ACC112 (cell line): ENCODE measurements around the gene IPO13.

Source experiments
- H2AFZ ChIP-seq: fragments of 200-600 bp; sonication (generic); one replicate; pipeline ENCODE4 v1.6.0; 2017; ENCODE audit warnings: antibody characterized with exemption, low read length; ENCODE audit not compliant: unreplicated experiment
- H3K27ac ChIP-seq: fragments of 200-600 bp; sonication (generic); 2 replicates; pipeline ENCODE4 v1.5.1; 2014; ENCODE audit warnings: low read depth, mild to moderate bottlenecking, antibody characterized with exemption, low read length, moderate library complexity
- H3K27me3 ChIP-seq: fragments of 200-600 bp; sonication (generic); 2 replicates; pipeline ENCODE4 v1.6.1; 2014; ENCODE audit warnings: mild to moderate bottlenecking, antibody characterized with exemption, low read length, moderate library complexity, mixed read lengths; ENCODE audit not compliant: insufficient read depth
- H3K36me3 ChIP-seq: fragments of 200-600 bp; sonication (generic); 2 replicates; pipeline ENCODE4 v1.6.1; 2016; ENCODE audit warnings: mild to moderate bottlenecking, antibody characterized with exemption, low read length, moderate library complexity, mixed read lengths; ENCODE audit not compliant: insufficient read depth
- H3K4me1 ChIP-seq: fragments of 200-600 bp; sonication (generic); one replicate; pipeline ENCODE4 v1.6.1; 2016; ENCODE audit warnings: low read length, mixed read lengths; ENCODE audit not compliant: insufficient read depth, unreplicated experiment, control insufficient read depth
- H3K4me3 ChIP-seq: fragments of 200-600 bp; sonication (generic); 2 replicates; pipeline ENCODE4 v1.5.1; 2014; ENCODE audit warnings: mild to moderate bottlenecking, low read depth, low read length
- H3K79me2 ChIP-seq: fragments of 200-600 bp; sonication (generic); one replicate; pipeline ENCODE4 v1.6.0; 2016; ENCODE audit warnings: low read length; ENCODE audit not compliant: control insufficient read depth, unreplicated experiment, insufficient read depth

Gene IPO13

DNA sequence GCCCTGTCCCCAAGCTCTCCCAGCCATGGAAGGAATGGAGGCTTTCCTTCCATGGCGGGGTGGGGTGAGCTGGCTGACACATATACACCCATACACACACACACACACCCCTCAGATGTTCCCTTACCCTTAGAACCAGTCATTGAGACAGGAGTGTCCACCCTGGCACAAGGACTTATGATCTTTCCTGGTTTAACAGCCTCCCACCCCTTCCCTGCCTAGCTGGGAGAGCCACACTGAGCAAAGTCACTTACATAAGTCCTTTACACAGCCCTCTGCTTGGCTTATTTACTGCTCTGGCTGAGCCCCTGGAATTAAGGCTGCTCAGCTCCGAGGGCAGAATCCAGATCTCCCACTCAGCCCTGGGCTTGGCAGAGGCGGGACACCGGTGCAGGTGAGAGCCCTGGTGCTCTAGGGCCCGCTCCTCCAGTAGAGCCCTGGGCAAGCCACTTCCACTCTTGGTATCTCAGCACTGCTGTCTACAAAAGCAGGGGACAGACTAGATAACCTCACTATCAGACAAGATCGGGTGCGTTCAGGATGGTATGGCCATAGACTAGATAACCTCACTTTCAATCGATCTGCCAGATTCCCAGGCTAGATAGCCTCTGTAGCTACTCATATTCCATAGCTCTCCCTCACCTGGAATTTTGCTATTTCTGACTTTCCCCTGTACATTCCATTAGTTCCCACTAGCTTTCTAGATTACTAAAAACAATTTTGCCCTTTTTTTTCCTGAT is 67.8 kb downstream of the IPO13 start:
- Histone ChIP-seq H3K36me3 (no peaks in the 10 kb centered on the region), H3K27ac (no peak overlapping the region), H2AFZ (no peak overlapping the region), H3K27me3 (no peaks in the 10 kb centered on the region), H3K4me3 (no peak overlapping the region), H3K79me2 (no peaks in the 10 kb centered on the region), H3K4me1 (peaks cover 2% of the 10 kb centered on the region)

DNA sequence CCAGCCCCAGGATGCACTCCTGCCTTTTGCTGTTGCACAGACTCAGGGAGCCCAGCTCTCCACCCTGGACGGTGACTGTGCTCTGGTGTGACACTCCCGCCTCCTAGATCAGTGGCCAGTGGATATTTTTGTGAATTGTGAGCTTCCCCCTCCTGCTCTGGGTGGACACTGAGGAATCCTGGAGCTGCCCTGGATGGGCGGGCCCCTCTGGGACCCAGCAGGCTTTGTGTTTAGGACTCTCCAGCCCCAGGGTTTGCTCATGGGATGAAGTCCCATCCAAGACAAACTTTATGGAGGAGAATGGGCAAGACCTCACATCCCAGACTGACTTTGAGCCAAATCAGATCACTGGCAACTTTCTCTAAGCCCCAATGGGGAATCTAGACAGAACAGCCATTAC is 68.5 kb downstream of the IPO13 start:
- Histone ChIP-seq H3K4me3 (no peak overlapping the region), H2AFZ (no peak overlapping the region), H3K4me1 (peaks cover 2% of the 10 kb centered on the region), H3K27ac (no peak overlapping the region), H3K27me3 (no peaks in the 10 kb centered on the region), H3K79me2 (no peaks in the 10 kb centered on the region), H3K36me3 (no peaks in the 10 kb centered on the region)

- Histone ChIP-seq H3K4me3 (no peak overlapping the region), H3K4me1 (peaks cover 2% of the 10 kb centered on the region), H3K79me2 (no peaks in the 10 kb centered on the region), H3K36me3 (no peaks in the 10 kb centered on the region), H3K27ac (no peak overlapping the region), H3K27me3 (no peaks in the 10 kb centered on the region), H2AFZ (no peak overlapping the region)
Measured at GRCh38 chr1:44016041-44016889, 69.5 kb downstream of the IPO13 start.

DNA sequence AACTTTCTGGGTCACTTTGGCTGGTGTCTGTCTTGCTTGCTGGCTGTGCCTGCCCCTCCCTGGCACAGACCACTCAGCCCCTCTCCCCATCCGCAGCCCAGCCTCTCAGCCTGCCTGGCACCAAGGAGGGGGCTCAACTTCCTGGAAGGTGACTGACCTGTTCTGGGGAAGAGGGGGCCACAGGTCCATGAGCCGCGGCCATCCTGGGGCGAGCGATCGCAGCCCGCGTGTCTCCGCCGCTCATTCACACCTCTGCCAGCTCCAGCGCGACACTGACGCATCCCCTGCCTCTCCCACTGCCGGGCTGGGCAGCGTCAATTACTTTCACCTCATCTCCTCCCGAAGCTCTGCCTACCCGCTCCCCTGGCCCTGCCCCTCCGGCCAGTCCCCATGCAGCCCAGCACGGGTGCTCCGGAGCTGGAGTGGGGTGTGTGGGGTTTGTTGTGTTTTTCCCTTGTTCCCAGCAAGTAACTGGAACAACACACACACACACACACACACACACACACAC is 70.2 kb downstream of the IPO13 start:
- Histone ChIP-seq H3K79me2 (no peaks in the 10 kb centered on the region), H3K36me3 (no peaks in the 10 kb centered on the region), H3K27ac (no peak overlapping the region), H3K4me1 (peaks cover 2% of the 10 kb centered on the region), H3K4me3 (no peak overlapping the region), H3K27me3 (no peaks in the 10 kb centered on the region), H2AFZ (no peak overlapping the region)
